HUES48 (cell line): ENCODE results near the gene DCP1A.
"Not testable (repeated sequence)": the region's sequence is repeated elsewhere in the genome, so short reads cannot be mapped to it uniquely, and the experiment has no call there.

Experiments used
- H3K27ac ChIP-seq: one replicate; pipeline ENCODE4 v1.7.0; 2013; ENCODE audit warnings: low read depth, low read length, inconsistent platforms
- H3K27me3 ChIP-seq: 2 replicates; pipeline ENCODE4 v1.6.1; 2013; ENCODE audit warnings: mild to moderate bottlenecking, low read length; ENCODE audit not compliant: control insufficient read depth, insufficient read depth
- H3K36me3 ChIP-seq: 2 replicates; pipeline ENCODE4 v1.6.1; 2013; ENCODE audit warnings: low read length; ENCODE audit not compliant: control insufficient read depth, insufficient read depth
- H3K4me1 ChIP-seq: 2 replicates; pipeline ENCODE4 v1.6.1; 2013; ENCODE audit warnings: mild to moderate bottlenecking, low read length; ENCODE audit not compliant: control insufficient read depth, insufficient read depth
- H3K4me3 ChIP-seq: 2 replicates; pipeline ENCODE4 v1.5.1; 2013; ENCODE audit warnings: mild to moderate bottlenecking, low read depth, low read length
- H3K9ac ChIP-seq: 2 replicates; pipeline ENCODE4 v1.6.1; 2013; ENCODE audit warnings: mild to moderate bottlenecking, low read depth, low read length, moderate library complexity
- H3K9me3 ChIP-seq: 2 replicates; pipeline ENCODE4 v1.6.1; 2013; ENCODE audit warnings: low read length; ENCODE audit not compliant: control insufficient read depth, insufficient read depth

The DCP1A gene

GRCh38 chr3:53255423-53255774, 91.9 kb downstream of the DCP1A start:
- H3K9me3 ChIP-seq = no peaks in the 10 kb centered on the region
- peak overlapping the region; percentile 84 for H3K4me3 ChIP-seq
- H3K4me1 ChIP-seq = peaks cover 52% of the 10 kb centered on the region
- H3K36me3 ChIP-seq = peaks cover 16% of the 10 kb centered on the region
- peak overlapping the region; percentile 87 for H3K9ac ChIP-seq
- H3K27me3 ChIP-seq = peaks cover 3% of the 10 kb centered on the region; the same call in 1 of the 2 replicates
- peak overlapping the region; percentile 91 for H3K27ac ChIP-seq

DNA sequence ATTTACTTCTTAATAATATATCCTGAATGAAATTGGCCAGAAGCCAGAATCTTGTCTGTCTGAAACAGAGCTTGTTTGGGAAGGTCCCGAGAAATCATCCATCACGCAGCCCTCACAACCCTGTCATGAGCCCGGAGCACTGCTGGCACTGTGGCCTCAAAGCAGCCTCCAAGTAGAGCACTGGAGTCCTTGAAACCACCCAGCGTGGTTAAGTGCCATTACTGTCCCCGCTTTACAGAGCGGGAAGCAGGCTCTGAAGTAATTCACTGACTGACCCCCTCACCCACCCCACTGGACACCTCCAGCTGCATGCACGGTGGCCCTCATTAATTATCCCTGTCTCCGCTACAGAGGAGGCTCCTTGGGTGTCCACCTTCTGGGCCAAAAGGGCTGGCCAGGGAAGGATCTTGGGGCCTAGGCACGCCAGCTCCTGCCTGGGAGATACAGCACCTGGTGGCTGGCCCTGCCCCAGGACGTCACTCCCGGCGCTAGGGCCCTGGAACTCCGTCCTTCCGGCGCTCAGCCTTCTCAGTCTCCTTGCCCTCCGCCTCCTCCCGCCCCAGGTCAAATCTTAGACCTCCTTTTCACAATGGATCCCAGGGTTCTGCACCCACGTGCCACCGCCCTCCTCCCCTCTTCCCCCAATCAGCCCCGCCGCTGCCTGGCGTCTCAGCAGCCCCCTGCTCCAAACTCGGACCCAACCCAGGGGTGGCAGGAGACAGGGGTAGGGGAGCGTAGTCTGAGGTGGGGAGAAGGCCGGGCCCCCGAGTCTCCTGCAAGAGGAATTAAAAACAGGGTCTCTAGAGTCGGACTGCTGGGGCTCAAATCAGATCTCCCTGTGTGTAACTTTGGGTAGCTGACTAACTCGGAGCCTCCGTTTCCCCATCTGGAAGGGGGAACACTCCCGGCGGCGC, 92.6 kb downstream of the DCP1A start:
- Histone ChIP-seq H3K4me1 (peaks cover 56% of the 10 kb centered on the region), H3K9me3 (no peaks in the 10 kb centered on the region), H3K36me3 (peaks cover 16% of the 10 kb centered on the region), H3K27ac (peak overlapping the region; percentile 91), H3K4me3 (peak overlapping the region; percentile 84), H3K9ac (peak overlapping the region; percentile 87), H3K27me3 (peaks cover 3% of the 10 kb centered on the region; the same call in 1 of the 2 replicates)

DNA sequence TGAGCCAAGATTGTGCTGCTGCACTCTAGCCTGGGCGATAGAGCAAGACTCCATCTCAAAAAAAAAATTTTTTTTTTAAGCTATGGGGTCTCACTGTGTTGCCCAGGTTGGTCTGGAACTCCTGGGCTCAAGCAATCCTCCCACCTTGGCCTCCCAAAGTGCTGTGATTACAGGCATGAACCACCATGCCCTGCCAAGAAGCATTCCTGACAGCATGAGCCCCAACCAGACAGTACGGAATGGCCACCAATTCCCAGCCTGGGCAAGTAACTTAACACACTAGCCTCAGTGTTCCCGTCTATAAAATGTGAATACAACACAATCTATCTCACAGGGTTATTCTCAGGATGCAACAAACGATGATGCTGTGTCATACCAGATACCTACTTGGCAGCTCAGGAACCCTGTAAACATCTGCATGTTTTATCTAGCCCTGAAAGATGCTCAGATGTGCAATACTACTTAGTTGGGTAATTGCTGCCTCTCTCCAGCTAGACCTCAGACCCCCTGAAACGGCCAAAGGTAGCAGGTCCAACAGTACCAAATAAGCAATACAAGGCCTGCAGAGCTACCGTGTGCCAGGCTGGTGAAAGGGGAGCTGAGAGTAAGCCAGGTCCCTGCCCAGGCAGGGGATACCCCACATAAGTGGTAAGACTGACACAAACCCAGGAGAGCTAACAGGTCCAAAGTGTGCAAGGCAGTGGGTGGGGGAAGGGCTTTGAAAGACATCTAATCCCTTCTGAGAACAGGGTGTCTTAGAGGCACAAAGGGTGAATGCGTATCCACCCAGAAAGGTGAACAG, 93.4 kb downstream of the DCP1A start:
- peak overlapping the region; percentile 11 for H3K27ac ChIP-seq
- peaks cover 20% of the 10 kb centered on the region for H3K36me3 ChIP-seq
- peak overlapping the region; percentile 87; the same call in 1 of the 2 replicates for H3K9ac ChIP-seq
- H3K27me3 ChIP-seq = peaks cover 3% of the 10 kb centered on the region; the same call in 1 of the 2 replicates
- peak overlapping the region; percentile 84 for H3K4me3 ChIP-seq
- H3K4me1 ChIP-seq = peaks cover 53% of the 10 kb centered on the region
- H3K9me3 ChIP-seq = no peaks in the 10 kb centered on the region

GRCh38 chr3:53252947-53253322, 94.4 kb downstream of the DCP1A start:
- H3K9me3 ChIP-seq, H3K27me3 ChIP-seq, H3K9ac ChIP-seq: not testable (repeated sequence)
- H3K4me3 ChIP-seq = peak overlapping the region; percentile 84
- H3K4me1 ChIP-seq = peaks cover 45% of the 10 kb centered on the region
- peak overlapping the region; percentile 85 for H3K27ac ChIP-seq
- peaks cover 23% of the 10 kb centered on the region for H3K36me3 ChIP-seq

- H3K9ac ChIP-seq = peak overlapping the region; percentile 53
- H3K27ac ChIP-seq = peak overlapping the region; percentile 85
- H3K27me3 ChIP-seq = no peaks in the 10 kb centered on the region
- H3K9me3 ChIP-seq = no peaks in the 10 kb centered on the region
- H3K36me3 ChIP-seq = peaks cover 27% of the 10 kb centered on the region
- H3K4me3 ChIP-seq = peak overlapping the region; percentile 84
- peaks cover 45% of the 10 kb centered on the region for H3K4me1 ChIP-seq
Measured at GRCh38 chr3:53252096-53252946, 95.0 kb downstream of the DCP1A start.

DNA sequence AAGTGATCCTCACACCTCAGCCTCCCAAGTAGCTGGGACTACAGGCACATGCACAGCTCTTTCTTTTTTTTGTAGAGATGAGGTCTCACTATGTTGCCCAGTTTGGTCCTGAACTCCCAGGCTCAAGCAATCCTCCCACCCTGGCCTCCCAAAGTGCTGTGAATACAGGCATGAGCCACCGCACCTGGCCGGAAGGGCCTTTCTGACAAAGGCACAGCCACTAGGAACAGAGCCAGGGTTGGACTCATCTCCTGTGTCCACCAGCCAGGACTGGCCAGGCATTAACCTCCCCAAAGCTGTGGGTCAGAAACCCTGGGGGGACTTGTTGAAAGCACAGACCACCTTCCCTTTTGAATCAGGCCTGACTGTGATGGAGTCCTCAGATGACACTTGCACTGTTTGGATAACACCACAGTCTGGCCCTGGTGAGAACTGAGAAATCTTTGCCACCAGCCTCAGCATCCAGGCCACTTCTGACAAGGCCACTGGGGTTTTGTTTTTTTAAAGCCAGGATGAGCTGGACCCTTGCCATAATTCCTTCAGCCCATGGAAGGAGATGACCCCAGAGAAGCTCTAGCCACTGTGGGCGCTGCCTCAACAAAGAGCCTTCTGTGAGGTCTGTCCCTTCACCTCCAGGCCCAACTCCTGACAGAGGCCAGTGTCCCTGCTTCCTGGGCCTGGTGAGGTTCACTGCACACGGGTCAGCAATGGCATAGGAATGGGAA, 96.3 kb downstream of the DCP1A start:
- Histone ChIP-seq H3K27ac (no peak overlapping the region), H3K36me3 (peaks cover 31% of the 10 kb centered on the region), H3K4me3 (no peak overlapping the region), H3K27me3 (no peaks in the 10 kb centered on the region), H3K9ac (no peak overlapping the region), H3K9me3 (no peaks in the 10 kb centered on the region), H3K4me1 (peaks cover 45% of the 10 kb centered on the region)

GRCh38 chr3:53250453-53250852, 96.9 kb downstream of the DCP1A start:
- Histone ChIP-seq H3K27ac (no peak overlapping the region), H3K27me3 (no peaks in the 10 kb centered on the region), H3K9me3 (no peaks in the 10 kb centered on the region), H3K36me3 (peaks cover 32% of the 10 kb centered on the region), H3K4me1 (peaks cover 45% of the 10 kb centered on the region), H3K4me3 (no peak overlapping the region), H3K9ac (no peak overlapping the region)

DNA sequence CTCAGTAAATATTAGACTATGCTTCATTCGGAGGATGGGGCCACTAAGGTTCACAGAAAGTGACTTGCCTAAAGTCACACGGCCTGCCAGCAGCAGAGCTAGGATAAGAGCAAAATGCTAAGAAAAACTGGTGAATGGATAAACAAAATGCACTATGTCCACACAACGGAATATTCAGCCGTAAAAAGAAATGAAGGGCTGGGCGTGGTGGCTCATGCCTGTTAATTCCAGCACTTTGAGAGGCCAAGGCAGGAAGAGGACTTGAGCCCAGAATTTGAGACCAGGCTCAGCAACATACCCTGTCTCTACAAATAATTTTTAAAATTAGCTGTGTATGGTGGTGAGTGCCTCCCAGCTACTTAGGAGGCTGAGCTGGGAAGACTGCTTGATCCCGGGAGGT, 99.2 kb downstream of the DCP1A start:
- H3K4me3 ChIP-seq = no peak overlapping the region
- no peaks in the 10 kb centered on the region for H3K9me3 ChIP-seq
- H3K36me3 ChIP-seq = peaks cover 34% of the 10 kb centered on the region
- H3K27me3 ChIP-seq = no peaks in the 10 kb centered on the region
- H3K9ac ChIP-seq = no peak overlapping the region
- no peak overlapping the region for H3K27ac ChIP-seq
- peaks cover 50% of the 10 kb centered on the region for H3K4me1 ChIP-seq

GRCh38 chr3:53247619-53248018, 99.7 kb downstream of the DCP1A start:
- Histone ChIP-seq H3K9ac (no peak overlapping the region), H3K4me3 (no peak overlapping the region), H3K36me3 (peaks cover 38% of the 10 kb centered on the region), H3K27ac (no peak overlapping the region), H3K9me3 (no peaks in the 10 kb centered on the region), H3K4me1 (peaks cover 52% of the 10 kb centered on the region), H3K27me3 (no peaks in the 10 kb centered on the region)

- Histone ChIP-seq H3K36me3 (peaks cover 58% of the 10 kb centered on the region), H3K27ac (no peak overlapping the region), H3K9me3 (no peaks in the 10 kb centered on the region), H3K4me3 (no peak overlapping the region), H3K9ac (no peak overlapping the region), H3K4me1 (peaks cover 23% of the 10 kb centered on the region), H3K27me3 (no peaks in the 10 kb centered on the region)
Measured at GRCh38 chr3:53244271-53244670, 103.1 kb downstream of the DCP1A start.
